ENCODE measurements around the gene NTN3.
A peak's percentile ranks its signal among the peaks of the same experiment; 100 is the strongest.

DNA sequence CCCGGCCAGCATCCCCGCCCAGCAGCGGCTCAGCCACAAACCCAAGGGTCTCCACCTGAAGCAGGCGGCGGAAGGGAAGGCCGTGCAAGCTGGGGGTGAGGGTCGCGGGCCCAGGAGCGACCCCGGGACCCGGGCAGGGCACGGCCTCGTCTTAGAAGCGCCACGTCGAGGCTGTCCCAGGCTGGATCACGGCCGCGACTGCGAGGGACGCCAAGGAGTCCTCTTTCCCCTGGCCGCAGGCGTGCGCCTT, 42.4 kb upstream of the NTN3 start:
- TF ChIP-seq, protein P1, sequence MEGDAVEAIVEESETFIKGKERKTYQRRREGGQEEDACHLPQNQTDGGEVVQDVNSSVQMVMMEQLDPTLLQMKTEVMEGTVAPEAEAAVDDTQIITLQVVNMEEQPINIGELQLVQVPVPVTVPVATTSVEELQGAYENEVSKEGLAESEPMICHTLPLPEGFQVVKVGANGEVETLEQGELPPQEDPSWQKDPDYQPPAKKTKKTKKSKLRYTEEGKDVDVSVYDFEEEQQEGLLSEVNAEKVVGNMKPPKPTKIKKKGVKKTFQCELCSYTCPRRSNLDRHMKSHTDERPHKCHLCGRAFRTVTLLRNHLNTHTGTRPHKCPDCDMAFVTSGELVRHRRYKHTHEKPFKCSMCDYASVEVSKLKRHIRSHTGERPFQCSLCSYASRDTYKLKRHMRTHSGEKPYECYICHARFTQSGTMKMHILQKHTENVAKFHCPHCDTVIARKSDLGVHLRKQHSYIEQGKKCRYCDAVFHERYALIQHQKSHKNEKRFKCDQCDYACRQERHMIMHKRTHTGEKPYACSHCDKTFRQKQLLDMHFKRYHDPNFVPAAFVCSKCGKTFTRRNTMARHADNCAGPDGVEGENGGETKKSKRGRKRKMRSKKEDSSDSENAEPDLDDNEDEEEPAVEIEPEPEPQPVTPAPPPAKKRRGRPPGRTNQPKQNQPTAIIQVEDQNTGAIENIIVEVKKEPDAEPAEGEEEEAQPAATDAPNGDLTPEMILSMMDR (IDR thresholded peaks at IDR 0.05 in 8 of 11, conservative IDR thresholded peaks at IDR 0.05 in 3 of 11): peak in 3 of 11 experiments; percentile 1 to 9 (median 6)
- TF ChIP-seq POLR2A (IDR thresholded peaks at IDR 0.05): no peak
